ENCODE measurements around the gene AGTRAP. TPM values are rescaled to one million over a fixed set of nuclear protein-coding genes. Genes with fewer than 3 reads are reported as not detected.

AGTRAP gene
- total RNA-seq, 1 experiment from 2014 or later, result 23.6 TPM

DNA sequence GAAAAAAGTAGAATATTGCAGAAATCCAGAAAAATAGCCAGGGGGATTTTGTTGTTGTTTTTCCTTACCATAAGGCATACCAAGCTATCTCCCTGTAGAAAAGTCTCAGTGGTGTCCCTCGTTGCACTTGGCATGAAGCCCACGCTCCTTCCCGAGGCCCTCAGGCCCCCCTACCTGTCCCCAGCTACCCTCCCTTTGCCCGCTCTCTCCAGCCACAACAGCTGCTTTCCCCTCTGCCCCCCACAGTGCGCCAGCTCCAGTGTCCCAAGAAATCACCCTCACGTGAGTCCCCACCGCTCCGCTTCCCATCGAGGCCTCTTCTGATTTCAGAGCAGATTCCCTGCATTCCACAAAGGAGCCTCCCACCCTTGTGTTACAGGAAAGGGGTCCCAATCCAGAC, 8.4 kb downstream of the AGTRAP start:
- no peaks in the 10 kb centered on the region for H3K9me3 ChIP-seq (ENCODE audit: low read depth, low read length, poor library complexity, severe bottlenecking)
- no peaks in the 10 kb centered on the region for H3K4me1 ChIP-seq (ENCODE audit: insufficient read depth, low read length, poor library complexity, severe bottlenecking)
- H3K27me3 ChIP-seq (replicated peaks; ENCODE audit: insufficient read depth, low read depth, low read length, poor library complexity), result no peaks in the 10 kb centered on the region
- no TSS peak for BruUV-seq (replicated peaks)
- ChIA-PET POLR2A (ENCODE audit: low non-redundant PET) (no interaction called here), CTCF (no interaction called here)
- intact Hi-C loops (cut with micrococcal nuclease; ENCODE audit: unreplicated experiment), result no loop called here
- H3K27ac ChIP-seq (ENCODE audit: low read depth, low read length, poor library complexity, severe bottlenecking), result no peak overlapping the region
- no peaks in the 10 kb centered on the region for H3K36me3 ChIP-seq (ENCODE audit: insufficient read depth, low read length, poor library complexity, severe bottlenecking)
- no peak for DNase-seq (ENCODE audit: low spot score)
- TF ChIP-seq EZH2 (IDR thresholded peaks at IDR 0.05; ENCODE audit: borderline replicate concordance, low read depth, low read length, poor library complexity, severe bottlenecking), result no peak
- TF ChIP-seq, protein P1, sequence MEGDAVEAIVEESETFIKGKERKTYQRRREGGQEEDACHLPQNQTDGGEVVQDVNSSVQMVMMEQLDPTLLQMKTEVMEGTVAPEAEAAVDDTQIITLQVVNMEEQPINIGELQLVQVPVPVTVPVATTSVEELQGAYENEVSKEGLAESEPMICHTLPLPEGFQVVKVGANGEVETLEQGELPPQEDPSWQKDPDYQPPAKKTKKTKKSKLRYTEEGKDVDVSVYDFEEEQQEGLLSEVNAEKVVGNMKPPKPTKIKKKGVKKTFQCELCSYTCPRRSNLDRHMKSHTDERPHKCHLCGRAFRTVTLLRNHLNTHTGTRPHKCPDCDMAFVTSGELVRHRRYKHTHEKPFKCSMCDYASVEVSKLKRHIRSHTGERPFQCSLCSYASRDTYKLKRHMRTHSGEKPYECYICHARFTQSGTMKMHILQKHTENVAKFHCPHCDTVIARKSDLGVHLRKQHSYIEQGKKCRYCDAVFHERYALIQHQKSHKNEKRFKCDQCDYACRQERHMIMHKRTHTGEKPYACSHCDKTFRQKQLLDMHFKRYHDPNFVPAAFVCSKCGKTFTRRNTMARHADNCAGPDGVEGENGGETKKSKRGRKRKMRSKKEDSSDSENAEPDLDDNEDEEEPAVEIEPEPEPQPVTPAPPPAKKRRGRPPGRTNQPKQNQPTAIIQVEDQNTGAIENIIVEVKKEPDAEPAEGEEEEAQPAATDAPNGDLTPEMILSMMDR (conservative IDR thresholded peaks at IDR 0.05; ENCODE audit: low read depth, low read length), result no peak
- no peak overlapping the region for H3K4me3 ChIP-seq (ENCODE audit: low read depth, low read length, poor library complexity, severe bottlenecking)

DNA sequence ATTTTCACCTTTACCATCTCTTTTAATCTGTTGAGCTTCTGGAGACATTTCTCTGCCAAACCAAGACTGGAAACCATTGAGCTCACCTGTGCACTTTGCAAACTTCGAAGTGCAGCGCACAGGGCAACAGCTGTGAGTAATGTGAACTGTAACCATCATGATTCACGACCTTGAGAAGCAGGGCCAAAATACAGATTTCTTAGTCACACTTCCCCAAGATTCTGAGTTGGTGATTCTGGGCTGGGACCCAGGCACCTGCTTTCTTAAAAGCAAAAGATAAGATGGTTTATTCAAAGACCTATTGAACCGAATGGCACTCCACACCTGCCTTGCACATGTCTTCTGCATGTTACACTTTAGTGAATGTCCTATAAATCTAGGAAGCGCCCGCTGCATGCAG, 10.2 kb downstream of the AGTRAP start:
- H3K4me3 ChIP-seq (ENCODE audit: low read depth, low read length, poor library complexity, severe bottlenecking), result no peak overlapping the region
- H3K36me3 ChIP-seq (ENCODE audit: insufficient read depth, low read length, poor library complexity, severe bottlenecking), result no peaks in the 10 kb centered on the region
- no peak for TF ChIP-seq EZH2 (IDR thresholded peaks at IDR 0.05; ENCODE audit: borderline replicate concordance, low read depth, low read length, poor library complexity, severe bottlenecking)
- TF ChIP-seq, protein P1 (conservative IDR thresholded peaks at IDR 0.05; ENCODE audit: low read depth, low read length), result no peak
- H3K27ac ChIP-seq (ENCODE audit: low read depth, low read length, poor library complexity, severe bottlenecking), result no peak overlapping the region
- H3K9me3 ChIP-seq (ENCODE audit: low read depth, low read length, poor library complexity, severe bottlenecking), result no peaks in the 10 kb centered on the region
- intact Hi-C loops (cut with micrococcal nuclease; ENCODE audit: unreplicated experiment), result no loop called here
- DNase-seq (ENCODE audit: low spot score), result no peak
- H3K4me1 ChIP-seq (ENCODE audit: insufficient read depth, low read length, poor library complexity, severe bottlenecking), result no peaks in the 10 kb centered on the region
- ChIA-PET POLR2A (ENCODE audit: low non-redundant PET) (no interaction called here), CTCF (no interaction called here)
- H3K27me3 ChIP-seq (replicated peaks; ENCODE audit: insufficient read depth, low read depth, low read length, poor library complexity), result no peaks in the 10 kb centered on the region
- BruUV-seq (replicated peaks), result no TSS peak

DNA sequence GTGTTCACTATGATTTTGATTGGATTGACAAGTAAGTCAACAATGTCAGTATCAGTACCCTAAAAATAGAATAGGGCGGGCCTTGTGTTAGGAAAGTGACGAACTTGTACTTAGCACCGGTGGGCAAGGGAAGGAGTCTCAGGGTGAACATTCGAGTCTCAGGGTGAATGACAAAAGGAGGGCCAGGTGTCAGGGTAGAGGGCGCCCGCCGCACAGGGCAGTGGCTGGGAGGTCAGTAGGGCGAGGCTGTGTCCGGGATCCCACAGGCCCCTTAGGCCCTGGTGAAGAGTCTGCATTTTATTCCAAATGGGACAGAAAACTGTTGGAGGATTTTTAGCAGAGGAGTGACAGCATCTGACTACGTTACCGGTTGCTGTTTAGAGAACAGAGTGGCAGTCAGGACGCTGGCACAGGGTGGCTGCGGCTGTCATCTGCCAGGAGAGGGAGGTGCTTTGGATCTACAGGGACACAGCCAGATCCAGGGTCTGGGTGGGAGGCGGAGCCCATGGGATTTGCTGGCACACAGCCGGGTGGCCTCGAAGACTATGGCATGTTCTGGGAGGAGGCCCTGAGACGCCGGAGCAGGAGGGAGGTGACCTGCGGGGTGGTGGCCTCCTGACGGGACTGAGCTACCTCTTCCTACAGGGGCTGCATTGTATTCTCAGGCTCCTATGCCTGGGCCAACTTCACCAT, 11.0 kb downstream of the AGTRAP start:
- Histone ChIP-seq H3K4me3 (ENCODE audit: low read depth, low read length, poor library complexity, severe bottlenecking) (no peak overlapping the region), H3K27ac (ENCODE audit: low read depth, low read length, poor library complexity, severe bottlenecking) (no peak overlapping the region), H3K36me3 (ENCODE audit: insufficient read depth, low read length, poor library complexity, severe bottlenecking) (no peaks in the 10 kb centered on the region), H3K27me3 (replicated peaks; ENCODE audit: insufficient read depth, low read depth, low read length, poor library complexity) (no peaks in the 10 kb centered on the region), H3K4me1 (ENCODE audit: insufficient read depth, low read length, poor library complexity, severe bottlenecking) (no peaks in the 10 kb centered on the region), H3K9me3 (ENCODE audit: low read depth, low read length, poor library complexity, severe bottlenecking) (no peaks in the 10 kb centered on the region)
- ChIA-PET POLR2A (ENCODE audit: low non-redundant PET) (no interaction called here), CTCF (no interaction called here)
- TF ChIP-seq EZH2 (IDR thresholded peaks at IDR 0.05; ENCODE audit: borderline replicate concordance, low read depth, low read length, poor library complexity, severe bottlenecking), result no peak
- TF ChIP-seq, protein P1 (conservative IDR thresholded peaks at IDR 0.05; ENCODE audit: low read depth, low read length), result no peak
- no TSS peak for BruUV-seq (replicated peaks)
- intact Hi-C loops (cut with micrococcal nuclease; ENCODE audit: unreplicated experiment), result no loop called here
- no peak for DNase-seq (ENCODE audit: low spot score)
